Esophagus squamous epithelium (tissue), 5 donors: ENCODE results near the gene UBE2V1. TPM values are rescaled to one million over a fixed set of nuclear protein-coding genes. Genes with fewer than 3 reads are reported as not detected.

ENCODE experiments used
- DNase-seq: peaks from one replicate; lab custom pipeline; 2025; lab: John Stamatoyannopoulos, UW
- H3K27ac ChIP-seq, 4 donors: fragments of 200-600 bp; sonication (generic); one replicate each; pipeline ENCODE4 v1.5.1; 2016 to 2019; ENCODE audit warnings: mild to moderate bottlenecking in 1 of 4
- H3K27me3 ChIP-seq, 4 donors: fragments of 200-600 bp; sonication (generic); 1 replicate in 3 of 4; 2 replicates in 1 of 4; pipeline versions ENCODE4 v1.5.1 to v1.6.0; 2017 to 2021; ENCODE audit warnings: antibody characterized with exemption in 1 of 4
- H3K36me3 ChIP-seq, 3 donors: fragments of 200-600 bp; sonication (generic); one replicate each; pipeline ENCODE4 v1.5.1; 2016 to 2019
- H3K4me1 ChIP-seq, 3 donors: fragments of 200-600 bp; sonication (generic); one replicate each; pipeline ENCODE4 v1.5.1; 2017 to 2019
- H3K4me3 ChIP-seq, 4 donors: fragments of 200-600 bp; sonication (generic); 1 replicate in 3 of 4; 2 replicates in 1 of 4; pipeline ENCODE4 v1.5.1; 2016 to 2019; ENCODE audit warnings: mild to moderate bottlenecking in 2 of 4, moderate library complexity in 1 of 4
- H3K9me3 ChIP-seq, 3 donors: fragments of 200-600 bp; sonication (generic); one replicate each; pipeline ENCODE4 v1.5.1; 2016 to 2019
- POLR2A ChIP-seq, 4 donors: fragments of 450-650 bp; IDR thresholded peaks; one replicate each; pipeline ENCODE4 v1.6.1; 2017; ENCODE audit warnings: antibody characterized with exemption in 4 of 4, mild to moderate bottlenecking in 4 of 4, moderate library complexity in 3 of 4
- WGBS, 2 donors: methylation state at CpG; one replicate each; pipeline ENCODE4 v1.1.5; 2018; 5-methylcytosine and 5-hydroxymethylcytosine counted together
- intact Hi-C: fragments of 100-400 bp; cut with DNase I; formaldehyde crosslinking; loops from one replicate; pipeline ENCODE4 v1.15.0; 2022
- total RNA-seq, 4 donors: library from RNA; depleted of rRNA; stranded (reverse); fragments of >200 nt; gene quantifications; one replicate each; pipeline ENCODE4 v1.1.0, GENCODE V29; 2016
- TF ChIP-seq, protein P1 (sequence below), 6 experiments: fragments of 450-650 bp in 4 of 6; fragments of 200-600 bp in 2 of 6; sonication (generic) in 2 of 6; IDR thresholded peaks; one replicate each; pipeline ENCODE4 v1.5.1; 2016 to 2019; ENCODE audit warnings: antibody characterized with exemption in 6 of 6, mild to moderate bottlenecking in 4 of 6, moderate library complexity in 4 of 6
- donor health status: DM: yes; HTN: yes; CAD: no.

Gene UBE2V1
- total RNA-seq, 4 donors from 2014 or later, result 44.4 to 80.7 (median 63.4) TPM

DNA sequence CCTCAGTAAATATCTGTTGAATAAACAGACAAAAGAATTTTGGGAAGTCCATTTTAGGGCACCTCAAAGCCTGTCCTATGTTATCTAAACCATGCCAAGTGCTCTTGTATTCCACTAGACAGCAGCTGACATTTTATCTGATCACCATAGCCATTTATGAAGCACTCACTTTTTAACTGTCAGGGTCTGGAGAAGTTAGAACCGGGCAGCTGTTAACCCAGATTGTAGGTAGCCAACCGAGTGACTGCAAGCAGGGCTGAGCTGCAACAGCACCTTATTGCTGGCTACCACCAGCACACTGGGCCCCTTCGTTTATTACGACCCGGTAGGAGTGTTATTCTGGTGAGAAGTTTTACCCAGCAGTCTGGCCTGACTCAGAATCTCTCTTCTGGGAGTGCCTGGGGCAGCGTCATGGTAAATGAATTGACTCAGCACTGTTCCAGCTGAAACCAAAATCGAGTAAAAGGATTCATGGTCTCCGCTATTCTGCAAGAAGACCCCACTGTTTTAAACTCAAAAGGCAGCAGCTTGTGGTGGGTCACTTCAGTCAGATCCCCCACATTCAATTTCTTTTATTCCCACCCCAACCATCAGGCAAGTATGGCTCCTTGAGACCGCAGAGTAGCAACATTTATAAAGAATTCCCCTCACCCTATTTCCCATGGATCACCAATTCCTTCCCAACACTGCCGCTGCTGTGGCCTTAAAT lies 1.7 kb downstream of the UBE2V1 start:
- Histone ChIP-seq H3K27me3 (no peaks in the 10 kb centered on the region), H3K4me1 (peaks cover 39 to 87% (median 68%) of the 10 kb centered on the region in 3 donors), H3K27ac (peak overlapping the region; percentile 98 to 100 (median 98)), H3K36me3 (peaks cover 0 to 13% (median 0%) of the 10 kb centered on the region in 3 donors), H3K4me3 (peak overlapping the region; percentile 75 to 100 (median 98)), H3K9me3 (no peaks in the 10 kb centered on the region)
- intact Hi-C loops, result no loop called here
- WGBS, 2 donors, result 36 to 38% methylated on average over 9 to 10 of the region's 10 CpGs
- TF ChIP-seq, protein P1, sequence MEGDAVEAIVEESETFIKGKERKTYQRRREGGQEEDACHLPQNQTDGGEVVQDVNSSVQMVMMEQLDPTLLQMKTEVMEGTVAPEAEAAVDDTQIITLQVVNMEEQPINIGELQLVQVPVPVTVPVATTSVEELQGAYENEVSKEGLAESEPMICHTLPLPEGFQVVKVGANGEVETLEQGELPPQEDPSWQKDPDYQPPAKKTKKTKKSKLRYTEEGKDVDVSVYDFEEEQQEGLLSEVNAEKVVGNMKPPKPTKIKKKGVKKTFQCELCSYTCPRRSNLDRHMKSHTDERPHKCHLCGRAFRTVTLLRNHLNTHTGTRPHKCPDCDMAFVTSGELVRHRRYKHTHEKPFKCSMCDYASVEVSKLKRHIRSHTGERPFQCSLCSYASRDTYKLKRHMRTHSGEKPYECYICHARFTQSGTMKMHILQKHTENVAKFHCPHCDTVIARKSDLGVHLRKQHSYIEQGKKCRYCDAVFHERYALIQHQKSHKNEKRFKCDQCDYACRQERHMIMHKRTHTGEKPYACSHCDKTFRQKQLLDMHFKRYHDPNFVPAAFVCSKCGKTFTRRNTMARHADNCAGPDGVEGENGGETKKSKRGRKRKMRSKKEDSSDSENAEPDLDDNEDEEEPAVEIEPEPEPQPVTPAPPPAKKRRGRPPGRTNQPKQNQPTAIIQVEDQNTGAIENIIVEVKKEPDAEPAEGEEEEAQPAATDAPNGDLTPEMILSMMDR (IDR thresholded peaks at IDR 0.05), result no peak
- TF ChIP-seq POLR2A (IDR thresholded peaks at IDR 0.05), result no peak
- no peak for DNase-seq

DNA sequence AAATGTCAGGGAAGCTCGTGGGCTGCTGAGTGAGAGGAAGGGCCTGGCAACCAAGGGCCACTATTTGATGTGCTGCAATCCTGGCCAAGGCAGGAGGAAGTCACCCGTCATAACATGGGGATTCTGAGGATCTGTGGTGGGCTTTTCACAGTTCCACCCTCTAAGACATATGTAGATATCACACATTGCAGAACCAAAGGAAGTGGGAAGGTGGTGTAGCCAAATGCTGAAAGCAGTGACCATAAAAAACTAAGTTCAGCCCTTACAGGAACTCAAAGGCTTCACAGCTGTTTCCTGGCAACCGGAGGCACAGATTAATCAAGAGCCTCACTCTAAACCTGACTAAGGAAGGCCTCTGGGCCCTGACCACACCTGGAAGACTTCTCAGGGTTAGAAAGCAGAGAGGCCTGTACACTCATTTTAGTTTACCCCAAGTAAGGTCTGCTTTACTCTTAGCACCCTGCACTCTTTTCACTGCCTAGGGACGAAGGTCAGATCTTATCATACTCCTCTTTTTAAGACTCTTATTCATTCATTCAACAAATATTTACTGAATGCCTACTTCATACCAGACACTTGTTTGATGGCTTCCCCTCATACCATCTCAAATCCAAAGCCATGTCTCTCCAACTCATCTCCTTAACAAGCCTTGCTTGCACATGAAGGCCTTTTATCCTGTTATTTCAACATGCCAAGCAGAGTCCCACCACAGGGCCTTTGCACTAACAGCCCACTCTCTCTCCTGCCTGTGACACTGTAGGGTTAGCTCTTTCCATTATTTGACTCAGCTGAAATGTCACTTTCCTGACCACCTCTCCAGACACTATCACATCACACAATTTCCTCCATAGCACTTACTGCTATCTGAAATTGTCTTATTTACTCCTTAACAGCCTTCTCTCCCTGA lies 2.6 kb downstream of the UBE2V1 start:
- DNase-seq, result no peak
- Histone ChIP-seq H3K4me1 (peaks cover 36 to 89% (median 65%) of the 10 kb centered on the region in 3 donors), H3K27me3 (no peaks in the 10 kb centered on the region), H3K27ac (peak overlapping the region; percentile 98 to 100 (median 98)), H3K4me3 (peak overlapping the region in 1 of 4 donors; percentile 100), H3K36me3 (peaks cover 0 to 13% (median 0%) of the 10 kb centered on the region in 3 donors), H3K9me3 (no peaks in the 10 kb centered on the region)
- TF ChIP-seq, protein P1 (IDR thresholded peaks at IDR 0.05), result no peak
- TF ChIP-seq POLR2A (IDR thresholded peaks at IDR 0.05), result no peak
- intact Hi-C loops, result no loop called here
- 17 to 22% methylated on average over 4 of the region's 4 CpGs for WGBS, 2 donors

DNA sequence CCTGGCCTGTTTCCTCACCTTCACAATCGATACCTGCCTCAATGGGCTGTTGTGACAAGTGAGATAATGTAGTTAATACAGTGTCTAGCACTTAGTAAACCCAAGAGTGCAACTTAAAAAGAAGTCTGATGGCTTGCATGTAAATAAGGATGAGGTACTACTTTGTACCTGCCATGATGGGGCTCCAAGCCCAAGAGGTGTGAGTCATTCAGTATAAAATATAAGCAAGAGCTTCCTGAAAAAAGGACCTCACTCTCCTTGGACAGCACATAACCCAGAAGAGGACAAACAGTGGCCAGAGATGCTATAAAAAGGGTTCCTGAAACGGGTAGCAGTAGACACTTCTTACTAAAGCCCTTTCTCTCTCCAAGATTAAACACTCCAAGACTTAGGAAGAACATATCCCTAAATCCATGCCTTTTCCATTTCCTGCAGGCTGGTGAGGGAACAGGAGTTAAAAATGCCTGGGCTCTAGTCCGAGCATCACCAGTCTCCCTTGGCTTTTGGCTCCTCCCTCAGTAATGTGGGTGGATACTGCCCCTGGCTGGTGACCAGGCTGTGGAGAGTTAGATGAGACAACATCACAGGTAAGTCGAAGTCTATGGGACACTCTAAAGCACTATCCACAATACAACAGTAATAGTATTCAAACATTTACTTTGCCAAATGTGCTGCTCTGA lies 4.3 kb downstream of the UBE2V1 start:
- H3K36me3 ChIP-seq, result peaks cover 0 to 13% (median 0%) of the 10 kb centered on the region in 3 donors
- H3K27me3 ChIP-seq, result no peaks in the 10 kb centered on the region
- H3K4me3 ChIP-seq, result no peak overlapping the region
- peaks cover 32 to 84% (median 57%) of the 10 kb centered on the region in 3 donors for H3K4me1 ChIP-seq
- intact Hi-C loops, result no loop called here
- TF ChIP-seq, protein P1 (IDR thresholded peaks at IDR 0.05), result no peak
- no peak for TF ChIP-seq POLR2A (IDR thresholded peaks at IDR 0.05)
- H3K9me3 ChIP-seq, result no peaks in the 10 kb centered on the region
- WGBS, 2 donors, result 56 to 58% methylated on average over 4 of the region's 4 CpGs
- DNase-seq, result no peak
- H3K27ac ChIP-seq, result peak overlapping the region in 2 of 4 donors; percentile 34 to 59

DNA sequence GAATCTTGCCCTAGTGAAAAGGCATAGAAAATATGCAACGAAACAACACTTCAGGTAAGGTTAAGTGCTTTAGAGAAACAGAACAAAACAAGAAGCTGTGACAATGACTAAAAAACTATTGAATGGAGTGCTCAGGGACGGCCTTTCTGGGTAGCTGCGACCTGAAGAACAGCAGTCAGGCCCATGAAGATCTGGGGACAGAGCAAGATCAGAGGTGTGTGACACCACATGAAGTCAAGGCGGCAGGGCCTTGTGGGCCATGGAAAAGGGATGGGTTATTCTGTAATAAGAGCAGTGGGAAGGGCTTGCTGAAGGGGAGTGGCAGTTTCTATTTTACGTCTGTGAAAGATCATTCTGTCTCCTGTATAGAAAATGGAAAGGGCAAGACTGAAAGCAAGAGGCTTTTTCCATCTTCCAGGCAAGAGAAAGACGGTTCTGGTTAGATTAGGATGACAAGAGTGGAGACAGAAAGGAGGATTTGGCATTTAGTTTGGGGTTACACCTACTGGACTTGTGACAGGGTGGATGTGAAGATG lies 5.1 kb downstream of the UBE2V1 start:
- no peak for DNase-seq
- no peak overlapping the region for H3K4me3 ChIP-seq
- no peaks in the 10 kb centered on the region for H3K9me3 ChIP-seq
- H3K27me3 ChIP-seq, result no peaks in the 10 kb centered on the region
- peak overlapping the region in 3 of 4 donors; percentile 2 to 59 (median 34) for H3K27ac ChIP-seq
- H3K36me3 ChIP-seq, result peaks cover 0 to 13% (median 0%) of the 10 kb centered on the region in 3 donors
- TF ChIP-seq, protein P1 (IDR thresholded peaks at IDR 0.05), result no peak
- no peak for TF ChIP-seq POLR2A (IDR thresholded peaks at IDR 0.05)
- WGBS, 2 donors, result 60 to 64% methylated on average over 6 of the region's 6 CpGs
- peaks cover 37 to 86% (median 57%) of the 10 kb centered on the region in 3 donors for H3K4me1 ChIP-seq
- intact Hi-C loops, result no loop called here
